B cell (primary cell): ENCODE measurements around the gene NDUFV2.

Experiments used
- EZH2 ChIP-seq: IDR thresholded peaks from 2 replicates; pipeline ENCODE4 v1.6.1; 2012; ENCODE audit warnings: borderline replicate concordance, low read depth, mild to moderate bottlenecking, moderate library complexity, low read length; ENCODE audit not compliant: insufficient read depth, poor library complexity, severe bottlenecking
- TF ChIP-seq, protein P1 (sequence below): fragments of 200-600 bp; IDR thresholded peaks from one replicate; pipeline ENCODE4 v1.8.0; 2022; ENCODE audit warnings: antibody characterized with exemption, mild to moderate bottlenecking

DNA sequence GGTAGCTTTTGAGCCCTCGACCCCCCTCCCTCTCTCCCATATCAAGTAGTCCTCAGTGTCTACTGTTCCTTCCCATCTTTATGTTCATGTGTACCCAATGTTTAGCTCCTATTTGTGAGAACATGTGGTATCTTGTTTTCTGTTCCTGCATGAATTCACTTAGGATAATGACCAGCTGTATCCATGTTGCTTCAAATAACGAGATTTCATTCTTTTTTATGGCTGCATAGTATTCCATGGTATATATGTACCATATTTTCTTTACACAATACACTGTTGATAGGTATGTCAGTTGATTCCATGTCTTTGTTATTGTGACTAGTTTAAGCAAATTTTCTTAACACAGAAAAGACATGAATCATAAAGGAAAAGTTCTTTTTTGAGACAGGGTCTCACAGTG lies 16.5 kb upstream of the NDUFV2 start:
- TF ChIP-seq, protein P1, sequence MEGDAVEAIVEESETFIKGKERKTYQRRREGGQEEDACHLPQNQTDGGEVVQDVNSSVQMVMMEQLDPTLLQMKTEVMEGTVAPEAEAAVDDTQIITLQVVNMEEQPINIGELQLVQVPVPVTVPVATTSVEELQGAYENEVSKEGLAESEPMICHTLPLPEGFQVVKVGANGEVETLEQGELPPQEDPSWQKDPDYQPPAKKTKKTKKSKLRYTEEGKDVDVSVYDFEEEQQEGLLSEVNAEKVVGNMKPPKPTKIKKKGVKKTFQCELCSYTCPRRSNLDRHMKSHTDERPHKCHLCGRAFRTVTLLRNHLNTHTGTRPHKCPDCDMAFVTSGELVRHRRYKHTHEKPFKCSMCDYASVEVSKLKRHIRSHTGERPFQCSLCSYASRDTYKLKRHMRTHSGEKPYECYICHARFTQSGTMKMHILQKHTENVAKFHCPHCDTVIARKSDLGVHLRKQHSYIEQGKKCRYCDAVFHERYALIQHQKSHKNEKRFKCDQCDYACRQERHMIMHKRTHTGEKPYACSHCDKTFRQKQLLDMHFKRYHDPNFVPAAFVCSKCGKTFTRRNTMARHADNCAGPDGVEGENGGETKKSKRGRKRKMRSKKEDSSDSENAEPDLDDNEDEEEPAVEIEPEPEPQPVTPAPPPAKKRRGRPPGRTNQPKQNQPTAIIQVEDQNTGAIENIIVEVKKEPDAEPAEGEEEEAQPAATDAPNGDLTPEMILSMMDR: no peak
- no peak for TF ChIP-seq EZH2
